GM11168 (cell line): ENCODE results near the gene RAB40B.

Experiments used
- in situ Hi-C: fragments of 300-500 bp; cut with MboI; formaldehyde crosslinking; loops from one replicate; pipeline ENCODE4 v1.12.0; 2022; ENCODE audit warnings: low sequenced_read_pairs; ENCODE audit not compliant: unreplicated experiment

The RAB40B gene

DNA sequence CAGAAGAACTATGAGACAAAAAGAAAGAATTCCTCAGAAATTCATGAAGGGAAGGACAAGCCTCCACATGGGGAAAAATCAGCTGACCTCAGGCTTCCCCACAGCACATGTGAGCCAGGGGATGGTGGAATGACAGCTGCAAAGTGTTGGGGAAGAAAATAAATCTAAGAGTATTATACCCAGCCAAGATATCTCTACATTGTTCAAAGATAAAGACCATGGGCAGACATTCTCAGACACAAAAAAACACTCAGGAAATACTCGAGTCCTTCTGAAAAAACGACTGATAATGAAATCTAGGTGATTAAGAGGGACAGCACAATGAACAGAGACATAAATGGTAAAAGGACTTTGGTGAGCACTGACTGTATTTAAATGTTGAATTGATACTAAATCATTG is 3.9 kb downstream of the RAB40B start:
- in situ Hi-C loops, result no loop called here

DNA sequence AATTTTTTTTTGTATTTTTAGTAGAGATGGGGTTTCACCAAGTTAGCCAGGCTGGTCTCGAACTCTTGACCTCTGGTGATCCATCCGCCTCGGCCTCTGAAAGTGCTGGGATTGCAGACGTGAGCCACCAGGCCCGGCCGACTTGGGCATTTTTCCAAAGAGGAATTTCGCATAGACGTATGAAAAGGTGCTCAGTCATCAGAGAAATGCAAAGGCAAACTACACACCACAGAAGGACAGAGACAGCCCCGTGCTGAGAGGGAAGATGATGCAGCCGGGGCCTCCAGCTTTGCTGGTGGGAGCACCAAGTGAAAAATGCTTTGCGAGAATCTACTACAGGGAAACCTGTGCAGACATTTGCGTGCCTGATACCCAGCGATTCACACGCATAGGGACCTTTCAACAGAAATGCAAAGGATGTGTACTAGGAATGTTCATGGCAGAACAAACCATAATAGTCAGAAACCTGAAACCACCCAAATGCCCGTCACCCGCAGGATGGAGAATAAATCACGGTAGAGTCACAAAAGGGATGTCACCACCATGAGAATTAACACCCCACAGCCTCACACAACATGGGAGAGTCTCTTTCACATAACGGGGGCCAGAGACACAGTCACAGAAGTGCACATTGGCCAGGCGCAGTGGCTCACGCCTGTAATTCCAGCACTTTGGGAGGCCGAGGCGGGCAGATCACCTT is 5.2 kb downstream of the RAB40B start:
- in situ Hi-C loops, result no loop called here

DNA sequence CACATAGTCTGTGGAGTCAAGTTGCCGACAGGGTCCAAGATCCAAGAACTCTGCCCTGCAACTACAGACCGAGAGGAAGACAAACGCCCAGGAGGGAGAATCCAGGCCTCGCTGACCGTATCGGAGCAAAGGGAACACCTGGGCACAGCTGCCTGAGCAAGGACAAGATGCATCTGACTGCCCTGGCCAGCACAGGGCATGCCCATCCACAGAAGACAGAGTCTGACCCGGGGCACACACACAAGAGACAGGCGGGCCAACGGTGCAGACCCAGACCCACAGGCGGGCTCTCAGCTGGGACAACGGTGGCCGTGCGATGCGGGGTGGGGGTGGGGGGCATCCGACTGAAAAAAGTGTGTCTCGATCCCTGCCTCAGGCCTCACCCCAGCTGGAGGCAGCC is 6.2 kb downstream of the RAB40B start:
- in situ Hi-C loops, result no loop called here

DNA sequence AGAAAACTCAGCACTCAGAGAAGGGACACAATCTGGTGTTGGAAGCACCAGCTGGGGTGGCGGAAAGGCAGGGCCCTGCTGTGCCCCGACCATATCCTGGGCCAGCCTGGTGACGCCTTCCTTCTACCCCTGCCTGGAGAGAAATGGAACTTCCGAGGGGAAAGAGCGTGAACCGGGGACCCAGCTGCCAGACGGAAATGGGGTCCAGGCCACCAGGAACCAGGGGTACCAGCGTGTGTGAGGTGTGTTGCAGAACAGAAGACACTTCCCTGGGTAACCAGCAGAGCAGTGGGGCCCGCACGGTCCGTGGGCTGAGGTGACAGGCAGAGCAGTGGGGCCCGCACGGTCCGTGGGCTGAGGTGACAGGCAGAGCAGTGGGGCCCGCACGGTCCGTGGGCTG is 6.8 kb downstream of the RAB40B start:
- in situ Hi-C loops, result no loop called here

DNA sequence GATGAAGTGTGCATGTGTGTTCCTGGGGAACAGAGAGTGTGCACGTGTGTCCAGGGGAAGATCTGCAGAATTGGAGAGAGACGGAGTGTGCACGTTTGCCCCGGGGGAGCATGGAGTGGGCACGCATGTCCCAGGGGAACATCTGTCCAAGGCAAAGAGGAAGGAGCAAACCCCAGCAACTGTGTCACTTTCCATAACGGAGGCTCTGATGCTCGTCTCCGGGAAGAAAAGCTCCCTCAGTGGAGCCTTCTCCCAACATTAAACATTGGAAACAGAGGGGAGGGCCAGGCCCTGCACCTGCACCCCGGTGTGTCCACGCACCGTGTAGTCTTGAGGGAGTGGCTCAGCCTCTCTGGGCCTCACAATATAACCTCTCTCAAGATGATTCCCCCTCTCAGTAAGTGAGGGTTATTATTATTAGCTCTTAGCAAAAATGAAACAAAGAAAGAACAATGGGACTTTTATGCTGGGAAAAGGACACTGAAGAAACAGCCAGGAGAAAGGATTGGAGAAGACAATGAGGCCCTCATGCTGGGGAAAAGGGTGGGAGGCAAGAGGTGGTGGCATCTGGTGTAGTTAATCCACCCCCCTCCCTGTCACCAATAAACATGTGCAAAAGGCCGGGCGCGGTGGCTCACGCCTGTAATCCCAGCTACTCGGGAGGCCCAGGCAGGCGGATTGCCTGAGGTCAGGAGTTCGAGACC is 7.6 kb downstream of the RAB40B start:
- in situ Hi-C loops, result no loop called here

DNA sequence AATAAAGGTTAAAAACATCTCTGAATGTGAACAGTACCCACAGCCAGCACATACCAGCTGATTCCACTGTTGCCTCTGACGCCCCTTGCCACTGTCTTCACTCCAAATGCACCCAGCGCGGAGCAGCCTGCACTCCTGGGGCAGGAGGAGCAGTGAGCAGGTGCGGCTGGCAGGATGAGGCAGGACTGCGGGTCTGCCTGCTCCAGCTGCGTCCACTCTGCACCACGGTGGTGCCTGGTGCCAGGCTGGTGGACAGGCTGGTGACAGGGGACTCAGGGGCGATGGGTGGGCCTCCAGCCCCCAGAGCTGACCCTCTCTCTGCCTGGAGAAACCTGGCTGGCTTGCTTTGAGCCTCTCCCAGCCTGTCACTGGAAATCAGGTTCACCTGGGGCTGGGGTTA is 9.4 kb downstream of the RAB40B start:
- in situ Hi-C loops, result no loop called here

DNA sequence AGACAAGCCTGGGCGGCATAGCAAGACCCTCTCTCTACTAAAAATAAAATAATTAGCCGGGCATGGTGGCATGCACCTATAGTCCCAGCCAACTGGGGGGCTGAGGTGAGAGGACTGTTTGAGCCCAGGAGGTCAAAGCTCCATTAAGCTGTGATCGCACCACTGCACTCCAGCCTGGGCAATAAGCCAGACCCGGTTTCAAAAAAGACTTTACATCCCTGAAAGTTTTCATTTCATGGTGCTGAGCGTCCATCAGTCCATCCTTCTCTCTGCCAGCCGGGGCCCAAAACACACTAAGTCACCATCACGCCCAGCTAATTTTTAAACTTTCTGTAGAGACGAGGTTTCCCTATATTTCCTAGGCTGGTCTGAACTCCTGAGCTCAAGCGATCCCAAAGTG is 10.6 kb downstream of the RAB40B start:
- in situ Hi-C loops, result no loop called here

DNA sequence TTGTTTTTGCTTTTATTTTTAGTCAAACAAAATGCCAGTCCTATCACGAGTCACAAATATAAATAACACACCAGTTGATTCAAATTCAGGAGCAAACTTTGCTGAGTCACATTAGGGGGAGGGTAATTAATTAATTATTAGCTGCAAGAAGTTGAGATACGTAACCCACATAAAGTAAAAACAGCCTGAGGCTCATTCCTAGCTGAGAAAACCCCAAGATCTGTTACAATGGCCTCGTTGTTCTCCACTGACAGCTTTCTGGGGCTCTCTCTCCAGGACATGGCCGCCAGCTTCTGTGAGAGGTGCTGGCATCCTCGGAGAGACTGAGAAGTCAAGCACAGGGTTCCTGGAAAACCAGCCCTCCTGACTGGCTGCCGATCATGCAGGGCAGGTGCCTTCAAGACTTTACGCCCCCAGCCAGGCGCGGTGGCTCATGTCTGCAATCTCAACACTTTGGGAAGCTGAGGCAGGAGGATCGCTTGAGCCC is 11.1 kb downstream of the RAB40B start:
- in situ Hi-C loops, result no loop called here

DNA sequence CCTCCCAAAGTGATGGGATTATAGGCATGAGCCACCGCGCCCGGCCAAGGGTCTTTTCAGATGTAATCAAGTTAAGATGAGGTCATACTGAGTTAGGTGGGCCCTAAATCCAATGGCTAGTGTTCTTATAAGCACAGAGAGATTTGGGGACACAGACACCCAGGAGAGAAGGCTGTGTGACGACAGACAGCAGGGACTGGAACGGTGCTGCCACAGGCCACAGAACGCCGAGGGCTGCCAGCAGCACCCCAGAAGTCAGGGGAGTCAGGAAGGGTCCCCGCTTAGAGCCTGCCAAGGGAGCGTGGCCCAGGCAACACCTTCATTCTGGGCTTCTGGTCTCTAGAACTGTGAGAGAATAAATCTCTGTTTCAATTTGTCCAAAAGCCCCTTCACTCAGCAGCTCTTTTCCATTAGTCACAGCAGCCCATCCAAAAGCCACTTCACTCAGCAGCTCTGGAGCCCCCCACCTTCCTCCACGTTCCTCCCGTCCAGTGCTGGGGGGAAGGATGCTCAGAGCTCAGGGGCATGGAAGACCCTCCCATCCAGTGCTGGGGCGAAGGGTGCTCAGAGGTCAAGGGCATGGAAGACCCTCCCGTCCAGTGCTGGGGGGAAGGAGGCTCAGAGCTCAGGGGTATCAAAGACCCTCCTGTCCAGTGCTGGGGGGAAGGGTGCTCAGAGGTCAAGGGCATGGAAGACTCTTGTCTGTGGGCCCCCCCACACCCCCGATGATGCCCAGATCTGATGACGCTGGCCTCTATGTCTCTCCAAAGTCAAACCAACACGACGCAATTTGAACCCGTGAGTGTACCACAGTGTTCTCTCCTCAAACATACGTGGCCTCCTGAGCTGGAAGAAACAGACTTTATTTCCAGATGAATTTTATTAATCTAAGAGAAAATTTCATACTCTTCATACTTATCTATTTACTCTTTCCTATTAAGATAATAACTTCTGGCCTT is 11.9 kb downstream of the RAB40B start:
- in situ Hi-C loops, result no loop called here

DNA sequence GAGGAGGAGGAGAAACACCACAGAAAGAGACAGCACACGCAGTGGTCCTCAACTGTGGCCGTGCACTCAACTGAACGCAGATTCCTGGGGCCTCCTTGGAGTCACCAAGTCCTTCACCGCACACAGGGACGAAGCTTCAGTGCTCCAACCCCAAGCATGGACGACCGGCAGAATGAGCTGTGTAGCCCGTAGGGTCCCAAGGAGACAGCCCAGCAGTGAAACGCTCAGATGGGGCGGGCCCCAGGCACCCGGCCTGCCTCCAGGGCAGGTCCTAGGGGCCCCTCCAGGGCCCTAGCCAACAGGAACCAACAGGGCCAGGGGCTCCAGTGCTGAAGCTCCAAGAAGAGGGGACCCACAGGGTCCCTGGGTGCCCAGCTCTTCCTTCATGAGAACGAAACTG is 13.2 kb downstream of the RAB40B start:
- in situ Hi-C loops, result no loop called here

DNA sequence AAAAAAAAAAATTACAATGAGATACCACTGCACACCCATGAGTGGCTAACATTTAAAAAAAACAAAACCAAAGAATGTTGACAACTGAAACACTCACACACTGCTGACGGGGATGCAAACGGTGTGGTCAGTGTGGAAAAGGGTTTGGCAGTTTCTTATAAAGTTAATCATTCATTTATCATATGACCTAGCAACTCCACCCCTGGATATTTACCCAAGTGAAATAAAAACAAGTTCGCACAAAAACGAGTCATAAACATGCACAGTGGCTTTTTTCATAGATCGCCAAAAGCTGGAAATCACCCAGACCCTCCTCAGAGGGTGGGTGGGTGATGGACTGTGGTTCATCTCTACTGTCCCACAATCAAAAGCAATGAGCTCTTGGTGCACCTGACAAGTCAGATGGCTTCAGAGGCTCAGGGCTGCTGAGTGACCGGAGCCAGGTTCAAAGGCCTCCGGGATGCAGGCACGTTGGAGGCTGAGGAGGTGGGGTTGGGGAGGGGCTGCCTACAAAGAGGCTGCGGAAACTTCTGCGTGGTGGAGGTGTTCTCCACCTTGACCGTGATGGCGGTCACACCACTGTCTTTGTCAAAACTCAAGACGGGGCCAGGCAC is 14.2 kb downstream of the RAB40B start:
- in situ Hi-C loops, result no loop called here

DNA sequence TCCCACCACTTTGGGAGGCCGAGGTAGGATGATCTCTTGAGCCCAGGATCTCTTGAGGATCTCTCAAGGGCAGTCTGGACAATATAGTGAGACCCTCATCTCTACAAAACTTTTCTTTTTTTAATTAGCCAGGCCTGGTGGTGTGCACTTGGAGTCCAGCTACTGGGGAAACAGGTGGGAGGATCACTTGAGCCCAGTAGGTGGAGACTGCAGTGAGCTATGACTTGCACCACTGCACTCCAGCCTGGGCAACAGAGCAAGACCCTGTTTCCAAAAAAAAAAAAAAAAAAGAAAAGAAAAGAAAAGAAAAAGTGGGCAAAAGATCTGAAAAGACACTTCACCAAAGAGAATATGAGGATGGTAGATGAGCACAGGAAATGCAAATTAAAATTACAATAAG is 15.0 kb downstream of the RAB40B start:
- in situ Hi-C loops, result no loop called here

DNA sequence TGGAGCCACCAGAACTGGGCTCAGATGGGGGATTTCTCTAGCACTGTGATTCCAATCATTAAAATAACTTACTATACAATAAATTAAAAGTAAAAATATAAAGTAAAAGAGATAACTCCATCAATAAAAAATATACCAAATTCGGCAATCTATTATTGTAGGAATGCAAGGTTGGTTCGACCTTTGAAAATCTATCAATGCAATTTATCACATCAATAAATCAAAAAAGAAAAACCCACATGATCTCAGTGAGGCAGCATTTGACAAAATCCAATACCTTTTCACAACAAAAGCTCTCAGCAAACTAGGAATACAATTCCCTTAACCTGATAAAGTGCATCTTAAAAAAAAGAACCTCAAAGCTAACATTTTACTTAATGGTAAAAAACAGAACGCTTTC is 17.0 kb downstream of the RAB40B start:
- in situ Hi-C loops, result no loop called here

DNA sequence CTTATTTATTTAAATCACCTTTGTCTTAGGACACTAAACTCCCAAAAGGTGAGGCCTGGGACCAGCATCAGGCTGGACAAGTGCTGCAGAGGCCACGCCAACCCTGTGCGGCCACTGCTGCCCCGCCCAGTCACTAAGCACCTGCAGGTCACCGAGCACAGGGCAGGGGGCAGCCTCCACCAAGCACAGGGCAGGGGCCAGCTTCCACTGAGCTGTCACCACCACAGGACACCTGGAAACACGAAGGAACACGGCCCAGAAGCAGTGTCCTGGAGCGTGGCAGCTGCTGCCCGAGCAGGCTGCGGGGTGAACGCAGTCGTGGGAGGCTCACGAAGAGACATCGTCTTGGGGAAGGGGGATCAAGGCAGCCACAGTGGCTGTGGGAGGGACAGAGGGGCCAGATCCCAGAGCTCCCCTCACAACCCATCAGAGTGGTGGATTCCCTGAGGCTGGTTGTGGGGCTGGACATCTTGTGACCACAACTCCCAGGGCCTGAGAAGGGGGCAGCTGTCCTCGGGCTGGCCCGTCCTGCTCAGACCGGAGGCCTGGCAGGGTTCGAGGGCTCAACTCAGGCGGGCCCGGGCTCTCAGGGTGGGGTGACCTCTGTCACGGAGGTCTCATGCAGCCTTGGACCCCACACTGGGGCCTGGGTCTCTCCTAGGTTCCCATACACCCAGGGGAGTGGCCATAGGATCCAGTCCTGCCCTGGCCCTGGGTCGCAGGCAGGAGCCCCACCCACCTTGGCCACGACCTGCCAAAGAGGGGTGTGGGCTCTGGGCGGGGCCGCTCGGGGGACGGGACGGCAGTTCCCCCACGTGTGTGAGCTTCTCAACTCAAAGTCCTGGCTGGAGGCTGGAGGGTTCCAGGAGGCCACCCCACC is 18.7 kb downstream of the RAB40B start:
- in situ Hi-C loops, result no loop called here

DNA sequence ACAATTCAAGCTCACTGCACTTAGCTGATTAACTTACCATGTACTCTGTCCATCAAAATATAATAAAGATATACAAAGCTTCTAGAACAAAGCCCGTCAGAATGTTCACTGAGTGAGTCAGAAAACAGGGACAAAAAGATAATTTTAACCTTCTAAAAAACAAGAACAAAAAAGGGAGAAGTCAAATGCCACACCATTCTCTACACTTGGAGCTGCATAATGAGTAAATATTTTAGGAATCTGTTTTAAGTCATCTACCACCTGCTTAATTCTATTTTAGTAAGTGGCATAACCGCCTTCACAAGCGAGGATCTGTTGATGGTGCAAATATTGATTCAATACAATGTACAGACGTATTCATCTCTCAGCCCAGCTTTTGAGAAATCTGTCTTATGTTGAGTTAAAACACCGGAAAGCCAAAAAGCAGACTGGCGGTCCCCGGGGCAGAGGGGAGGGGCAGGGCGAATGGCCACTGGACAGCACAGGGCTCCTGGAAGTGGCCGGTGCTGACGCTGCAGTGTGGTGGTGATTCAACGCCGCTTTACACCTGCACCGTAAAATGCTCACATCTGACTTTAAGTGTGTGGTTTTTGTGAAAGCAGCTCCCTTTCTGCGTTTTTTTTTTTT is 20.1 kb downstream of the RAB40B start:
- in situ Hi-C loops, result no loop called here

DNA sequence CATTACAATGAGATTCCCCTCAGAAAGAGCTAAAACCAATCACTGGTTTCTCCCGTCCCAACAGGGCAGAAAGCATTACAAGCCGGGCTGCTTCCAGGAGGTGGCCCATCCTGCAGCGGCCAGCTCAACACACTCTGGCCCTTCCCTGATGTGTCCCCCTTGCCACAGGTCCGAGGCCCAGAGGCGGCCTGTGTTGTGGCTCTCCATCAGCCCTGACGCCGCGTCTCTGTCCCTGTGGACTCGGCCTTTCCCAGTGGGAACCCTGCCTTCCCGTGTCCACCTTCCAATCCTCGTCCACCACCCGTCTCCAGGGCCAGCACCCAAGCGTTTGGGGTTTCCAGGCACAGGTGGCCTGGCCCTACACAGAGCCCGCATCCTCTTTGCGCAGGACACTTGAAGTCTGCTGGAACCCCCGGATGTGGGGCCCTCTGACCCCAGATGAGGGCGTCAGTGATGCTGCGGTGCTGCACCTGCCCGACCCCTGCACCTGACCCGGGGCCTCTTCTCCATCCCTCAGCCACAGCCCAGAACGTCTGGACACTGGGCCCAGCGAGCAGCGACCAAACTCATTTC is 21.1 kb downstream of the RAB40B start:
- in situ Hi-C loops, result no loop called here

DNA sequence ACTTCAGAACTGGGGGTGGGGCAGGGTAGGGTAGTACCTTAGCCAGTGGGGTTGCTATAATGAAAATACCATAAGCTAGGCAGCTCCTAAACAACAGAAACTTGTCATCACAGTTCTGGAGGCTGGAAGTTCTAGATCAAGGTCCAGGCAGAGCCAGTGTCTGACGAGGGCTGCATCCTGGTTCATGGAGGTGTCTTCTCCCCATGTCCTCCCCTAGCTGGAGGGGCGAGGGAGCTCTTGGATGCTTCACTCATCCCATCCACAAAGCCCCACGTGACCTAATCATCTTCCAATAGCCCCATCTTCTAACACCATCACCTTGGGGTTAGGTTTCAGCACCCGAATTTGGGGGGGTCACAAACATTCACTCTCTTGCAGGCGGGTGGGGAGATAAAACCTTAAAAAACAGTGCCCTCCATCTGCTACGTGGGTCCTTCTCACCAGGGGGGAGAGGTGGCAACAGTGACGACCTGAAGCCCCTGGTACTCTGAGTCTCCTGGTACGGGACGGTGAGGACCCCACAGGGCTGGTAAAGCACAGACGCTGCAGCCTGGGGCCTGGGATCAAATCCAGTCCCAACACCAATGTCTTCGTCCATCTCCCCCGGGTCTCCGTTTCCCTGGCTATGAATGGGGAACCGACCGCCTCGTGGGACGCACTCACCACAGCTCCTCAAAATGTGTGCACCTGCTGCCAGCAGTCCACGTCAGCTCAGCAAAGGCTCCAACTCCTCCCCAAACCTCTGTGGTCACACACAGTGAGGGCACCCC is 22.8 kb downstream of the RAB40B start:
- in situ Hi-C loops, result no loop called here
